ENCODE results near the gene GRM3.

DNA sequence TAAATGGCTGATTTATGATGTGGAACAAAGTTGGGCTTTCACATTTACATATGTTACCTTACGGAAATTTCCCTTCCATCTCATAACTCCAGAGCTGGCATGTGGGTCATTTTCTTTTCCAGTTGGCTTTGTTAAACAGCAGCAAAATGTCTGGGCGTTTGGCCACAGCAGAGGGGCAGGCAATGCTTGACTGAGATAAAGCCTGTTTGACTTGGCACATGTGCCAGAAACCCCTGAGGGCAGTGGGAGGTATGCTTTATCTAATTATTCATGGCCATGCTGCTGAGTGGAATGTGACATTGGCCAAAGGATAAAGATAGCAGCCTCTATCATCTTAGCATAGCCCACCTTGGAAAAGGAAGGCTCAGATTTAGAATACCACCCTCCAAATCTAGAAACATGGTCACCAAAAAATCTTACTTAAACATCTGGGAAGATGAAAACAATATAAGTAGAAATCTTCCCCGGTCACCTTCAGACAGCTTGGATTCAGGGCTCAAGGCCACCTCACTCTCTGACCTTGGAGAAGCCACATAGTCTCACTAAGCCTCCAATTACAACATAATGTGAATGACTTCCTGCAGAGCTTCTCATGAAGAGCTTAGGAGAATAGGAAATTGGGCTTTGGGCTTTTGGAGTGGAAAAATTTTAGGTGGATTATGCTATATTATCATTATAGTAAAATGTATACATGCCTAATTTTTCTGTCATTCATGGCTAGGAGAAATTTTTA is 101.5 kb downstream of the GRM3 start:
- TF ChIP-seq, protein P1, sequence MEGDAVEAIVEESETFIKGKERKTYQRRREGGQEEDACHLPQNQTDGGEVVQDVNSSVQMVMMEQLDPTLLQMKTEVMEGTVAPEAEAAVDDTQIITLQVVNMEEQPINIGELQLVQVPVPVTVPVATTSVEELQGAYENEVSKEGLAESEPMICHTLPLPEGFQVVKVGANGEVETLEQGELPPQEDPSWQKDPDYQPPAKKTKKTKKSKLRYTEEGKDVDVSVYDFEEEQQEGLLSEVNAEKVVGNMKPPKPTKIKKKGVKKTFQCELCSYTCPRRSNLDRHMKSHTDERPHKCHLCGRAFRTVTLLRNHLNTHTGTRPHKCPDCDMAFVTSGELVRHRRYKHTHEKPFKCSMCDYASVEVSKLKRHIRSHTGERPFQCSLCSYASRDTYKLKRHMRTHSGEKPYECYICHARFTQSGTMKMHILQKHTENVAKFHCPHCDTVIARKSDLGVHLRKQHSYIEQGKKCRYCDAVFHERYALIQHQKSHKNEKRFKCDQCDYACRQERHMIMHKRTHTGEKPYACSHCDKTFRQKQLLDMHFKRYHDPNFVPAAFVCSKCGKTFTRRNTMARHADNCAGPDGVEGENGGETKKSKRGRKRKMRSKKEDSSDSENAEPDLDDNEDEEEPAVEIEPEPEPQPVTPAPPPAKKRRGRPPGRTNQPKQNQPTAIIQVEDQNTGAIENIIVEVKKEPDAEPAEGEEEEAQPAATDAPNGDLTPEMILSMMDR (IDR thresholded peaks at IDR 0.05): no peak
- TF ChIP-seq GATA3 (IDR thresholded peaks at IDR 0.05; ENCODE audit: borderline replicate concordance) (no peak), HOXA7 (CRISPR knock-in tag; IDR thresholded peaks at IDR 0.05) (no peak), CBX2 (IDR thresholded peaks at IDR 0.05; ENCODE audit: borderline replicate concordance, low read depth) (no peak), POLR2AphosphoS2 (conservative IDR thresholded peaks at IDR 0.05; ENCODE audit: low read length) (no peak), JUNB (IDR thresholded peaks at IDR 0.05) (no peak), POLR2A (IDR thresholded peaks at IDR 0.05; ENCODE audit: low read length) (no peak), EP300 (IDR thresholded peaks at IDR 0.05) (no peak), CEBPB (IDR thresholded peaks at IDR 0.05) (no peak), RFX5 (IDR thresholded peaks at IDR 0.05) (no peak)
- TF ChIP-seq, protein P2, sequence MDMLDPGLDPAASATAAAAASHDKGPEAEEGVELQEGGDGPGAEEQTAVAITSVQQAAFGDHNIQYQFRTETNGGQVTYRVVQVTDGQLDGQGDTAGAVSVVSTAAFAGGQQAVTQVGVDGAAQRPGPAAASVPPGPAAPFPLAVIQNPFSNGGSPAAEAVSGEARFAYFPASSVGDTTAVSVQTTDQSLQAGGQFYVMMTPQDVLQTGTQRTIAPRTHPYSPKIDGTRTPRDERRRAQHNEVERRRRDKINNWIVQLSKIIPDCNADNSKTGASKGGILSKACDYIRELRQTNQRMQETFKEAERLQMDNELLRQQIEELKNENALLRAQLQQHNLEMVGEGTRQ (IDR thresholded peaks at IDR 0.05): no peak
- TF ChIP-seq, protein P3, sequence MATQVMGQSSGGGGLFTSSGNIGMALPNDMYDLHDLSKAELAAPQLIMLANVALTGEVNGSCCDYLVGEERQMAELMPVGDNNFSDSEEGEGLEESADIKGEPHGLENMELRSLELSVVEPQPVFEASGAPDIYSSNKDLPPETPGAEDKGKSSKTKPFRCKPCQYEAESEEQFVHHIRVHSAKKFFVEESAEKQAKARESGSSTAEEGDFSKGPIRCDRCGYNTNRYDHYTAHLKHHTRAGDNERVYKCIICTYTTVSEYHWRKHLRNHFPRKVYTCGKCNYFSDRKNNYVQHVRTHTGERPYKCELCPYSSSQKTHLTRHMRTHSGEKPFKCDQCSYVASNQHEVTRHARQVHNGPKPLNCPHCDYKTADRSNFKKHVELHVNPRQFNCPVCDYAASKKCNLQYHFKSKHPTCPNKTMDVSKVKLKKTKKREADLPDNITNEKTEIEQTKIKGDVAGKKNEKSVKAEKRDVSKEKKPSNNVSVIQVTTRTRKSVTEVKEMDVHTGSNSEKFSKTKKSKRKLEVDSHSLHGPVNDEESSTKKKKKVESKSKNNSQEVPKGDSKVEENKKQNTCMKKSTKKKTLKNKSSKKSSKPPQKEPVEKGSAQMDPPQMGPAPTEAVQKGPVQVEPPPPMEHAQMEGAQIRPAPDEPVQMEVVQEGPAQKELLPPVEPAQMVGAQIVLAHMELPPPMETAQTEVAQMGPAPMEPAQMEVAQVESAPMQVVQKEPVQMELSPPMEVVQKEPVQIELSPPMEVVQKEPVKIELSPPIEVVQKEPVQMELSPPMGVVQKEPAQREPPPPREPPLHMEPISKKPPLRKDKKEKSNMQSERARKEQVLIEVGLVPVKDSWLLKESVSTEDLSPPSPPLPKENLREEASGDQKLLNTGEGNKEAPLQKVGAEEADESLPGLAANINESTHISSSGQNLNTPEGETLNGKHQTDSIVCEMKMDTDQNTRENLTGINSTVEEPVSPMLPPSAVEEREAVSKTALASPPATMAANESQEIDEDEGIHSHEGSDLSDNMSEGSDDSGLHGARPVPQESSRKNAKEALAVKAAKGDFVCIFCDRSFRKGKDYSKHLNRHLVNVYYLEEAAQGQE (IDR thresholded peaks at IDR 0.05): no peak
- TF ChIP-seq, protein P4, sequence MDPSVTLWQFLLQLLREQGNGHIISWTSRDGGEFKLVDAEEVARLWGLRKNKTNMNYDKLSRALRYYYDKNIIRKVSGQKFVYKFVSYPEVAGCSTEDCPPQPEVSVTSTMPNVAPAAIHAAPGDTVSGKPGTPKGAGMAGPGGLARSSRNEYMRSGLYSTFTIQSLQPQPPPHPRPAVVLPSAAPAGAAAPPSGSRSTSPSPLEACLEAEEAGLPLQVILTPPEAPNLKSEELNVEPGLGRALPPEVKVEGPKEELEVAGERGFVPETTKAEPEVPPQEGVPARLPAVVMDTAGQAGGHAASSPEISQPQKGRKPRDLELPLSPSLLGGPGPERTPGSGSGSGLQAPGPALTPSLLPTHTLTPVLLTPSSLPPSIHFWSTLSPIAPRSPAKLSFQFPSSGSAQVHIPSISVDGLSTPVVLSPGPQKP (IDR thresholded peaks at IDR 0.05; ENCODE audit: low read depth, low read length): no peak
- TF ChIP-seq, protein P5, sequence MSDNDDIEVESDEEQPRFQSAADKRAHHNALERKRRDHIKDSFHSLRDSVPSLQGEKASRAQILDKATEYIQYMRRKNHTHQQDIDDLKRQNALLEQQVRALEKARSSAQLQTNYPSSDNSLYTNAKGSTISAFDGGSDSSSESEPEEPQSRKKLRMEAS (IDR thresholded peaks at IDR 0.05): no peak

Measured in A549 (cell line).